HepG2 (cell line): ENCODE results near the gene CTNNA3. TPM values are rescaled to one million over a fixed set of nuclear protein-coding genes. Genes with fewer than 3 reads are reported as not detected.

Experiments
- ATAC-seq: fragments of 200-7000 bp; cut with Tn5 transposase; 3 replicates; pipeline ENCODE4 v1.9.1; 2020; ENCODE audit warnings: mild to moderate bottlenecking, moderate library complexity
- BruUV-seq: library from RNA; stranded (reverse); fragments of 400-500 nt; replicated peaks from 2 replicates; lab custom pipeline; 2021; lab: Mats Ljungman, UMichigan
- CTCF ChIA-PET: fragments of 300-600 bp; formaldehyde crosslinking; extraction: SDS; loops from one replicate; lab custom pipeline; 2021; ENCODE audit warnings: low total read pairs, inconsistent platforms, low intra/inter-chr PET ratio; lab: Yijun Ruan, JAX
- POLR2A ChIA-PET: fragments of 350-600 bp; sonication (Branson Sonifier 250); formaldehyde crosslinking; loops from one replicate; lab custom pipeline; 2020; ENCODE audit warnings: antibody characterized with exemption, inconsistent platforms; lab: Yijun Ruan, JAX
- DNase-seq: peaks from one replicate; pipeline ENCODE4 v3.0.0-alpha.2; 2015; ENCODE audit warnings: low spot score
- FAIRE-seq: peaks from 3 replicates; lab custom pipeline; 2011; peaks lifted over from hg19 to GRCh38; lab: Jason Lieb, UNC
- H2AFZ ChIP-seq: one replicate; pipeline ENCODE4 v1.6.1; 2011; ENCODE audit warnings: low read length, inconsistent platforms
- H3K27ac ChIP-seq: fragments of 300-600 bp; 3 replicates; pipeline ENCODE4 v1.8.0; 2011; ENCODE audit warnings: mixed run types, mild to moderate bottlenecking, mixed read lengths, low read length, inconsistent platforms; ENCODE audit not compliant: insufficient read depth; ENCODE audit errors: extremely low read length
- H3K27me3 ChIP-seq, 2 experiments: fragments of 200-600 bp in 1 of 2; 2 replicates in 1 of 2; 3 replicates in 1 of 2; pipeline versions ENCODE4 v1.6.0 to v1.8.0; 2011; ENCODE audit warnings: low read length in 2 of 2, mild to moderate bottlenecking in 2 of 2, moderate library complexity in 2 of 2, inconsistent platforms in 1 of 2; ENCODE audit not compliant: insufficient read depth in 2 of 2, control insufficient read depth in 1 of 2
- H3K36me3 ChIP-seq, 2 experiments: fragments of 200-600 bp in 1 of 2; replicated peaks in 1 of 2; 2 replicates in 1 of 2; 3 replicates in 1 of 2; pipeline versions ENCODE4 v1.5.1 to v1.8.0; 2011; ENCODE audit warnings: low read length in 2 of 2, inconsistent platforms in 1 of 2; ENCODE audit not compliant: insufficient read depth in 2 of 2, control insufficient read depth in 1 of 2
- H3K4me1 ChIP-seq: 2 replicates; pipeline ENCODE4 v1.5.1; 2012; ENCODE audit warnings: low read length, inconsistent platforms; ENCODE audit not compliant: insufficient read depth
- H3K4me2 ChIP-seq: 2 replicates; pipeline ENCODE4 v1.6.0; 2011; ENCODE audit warnings: low read depth, low read length, inconsistent platforms
- H3K4me3 ChIP-seq, 3 experiments: fragments of 200-600 bp in 1 of 3; sonication (generic), shearing (Covaris generic) in 1 of 3; replicated peaks in 1 of 3; 2 replicates each; pipeline ENCODE4 v1.5.1; 2011 to 2016; ENCODE audit warnings: low read length in 3 of 3, inconsistent platforms in 2 of 3, low read depth in 2 of 3, mild to moderate bottlenecking in 2 of 3, control low read depth in 1 of 3, mixed read lengths in 1 of 3; ENCODE audit not compliant: insufficient read depth in 1 of 3
- H3K79me2 ChIP-seq: one replicate; pipeline ENCODE4 v1.6.1; 2011; ENCODE audit warnings: low read length, inconsistent platforms; ENCODE audit not compliant: insufficient read depth
- H3K9ac ChIP-seq: 2 replicates; pipeline ENCODE4 v1.6.0; 2011; ENCODE audit warnings: mild to moderate bottlenecking, low read depth, low read length, inconsistent platforms; ENCODE audit not compliant: insufficient read depth
- H3K9me3 ChIP-seq: 2 replicates; pipeline ENCODE4 v1.5.1; 2012; ENCODE audit warnings: mild to moderate bottlenecking, low read length
- H4K20me1 ChIP-seq: 2 replicates; pipeline ENCODE4 v1.6.0; 2011; ENCODE audit warnings: inconsistent platforms, mild to moderate bottlenecking, low read length, moderate library complexity; ENCODE audit not compliant: insufficient read depth
- ARNTL ChIP-seq: sonication (generic); formaldehyde crosslinking; IDR thresholded peaks from 2 replicates; pipeline ENCODE4 v1.4.0; 2020; ENCODE audit warnings: mild to moderate bottlenecking, missing genetic modification reagents
- HMGA1 ChIP-seq: sonication (generic); formaldehyde crosslinking; conservative IDR thresholded peaks from 2 replicates; pipeline ENCODE4 v1.4.0; 2020; ENCODE audit warnings: missing genetic modification reagents
- KDM3A ChIP-seq: IDR thresholded peaks from 2 replicates; pipeline ENCODE4 v1.6.1; 2018; ENCODE audit warnings: low read depth, missing compliant biosample characterization
- KDM5B ChIP-seq: sonication (generic); formaldehyde crosslinking; IDR thresholded peaks from 2 replicates; pipeline ENCODE4 v1.4.0; 2020; ENCODE audit warnings: missing genetic modification reagents, mild to moderate bottlenecking, borderline replicate concordance
- SALL2 ChIP-seq: sonication (generic); formaldehyde crosslinking; IDR thresholded peaks from 2 replicates; pipeline ENCODE4 v1.8.1; 2023; ENCODE audit warnings: mild to moderate bottlenecking, missing genetic modification reagents, inconsistent platforms
- SIN3B ChIP-seq: fragments of 150-350 bp; IDR thresholded peaks from 2 replicates; pipeline ENCODE4 v1.6.1; 2014; ENCODE audit warnings: low read length
- ZBTB7B ChIP-seq: sonication (generic); formaldehyde crosslinking; IDR thresholded peaks from 2 replicates; pipeline ENCODE4 v1.4.0; 2020; ENCODE audit warnings: missing genetic modification reagents
- ZFP1 ChIP-seq: IDR thresholded peaks from 2 replicates; pipeline ENCODE4 v1.6.1; 2016
- ZFX ChIP-seq: sonication (generic); formaldehyde crosslinking; IDR thresholded peaks from 2 replicates; pipeline ENCODE4 v1.4.0; 2020; ENCODE audit warnings: mild to moderate bottlenecking, low read depth, missing genetic modification reagents, moderate library complexity
- ZKSCAN8 ChIP-seq: IDR thresholded peaks from 2 replicates; pipeline ENCODE4 v1.6.1; 2016; ENCODE audit warnings: borderline replicate concordance, missing genetic modification reagents, missing compliant biosample characterization
- ZNF12 ChIP-seq: sonication (generic); formaldehyde crosslinking; IDR thresholded peaks from 2 replicates; pipeline ENCODE4 v1.5.0; 2020; ENCODE audit warnings: missing genetic modification reagents
- ZNF446 ChIP-seq: sonication (generic); formaldehyde crosslinking; IDR thresholded peaks from 2 replicates; pipeline ENCODE4 v1.5.0; 2020; ENCODE audit warnings: mild to moderate bottlenecking, missing genetic modification reagents
- ZNF549 ChIP-seq: sonication (generic); formaldehyde crosslinking; IDR thresholded peaks from 2 replicates; pipeline ENCODE4 v1.5.0; 2020; ENCODE audit warnings: missing genetic modification reagents
- WGBS: methylation state at CpG from one replicate; pipeline ENCODE4 v1.1.6; 2017; ENCODE audit warnings: low lambda C conversion rate; 5-methylcytosine and 5-hydroxymethylcytosine counted together
- in situ Hi-C: cut with HindIII; loops from 2 replicates; pipeline ENCODE4 v1.10.0; 2017; ENCODE audit warnings: low pct_unique_long_range_greater_than_20kb; ENCODE audit not compliant: extremely low pct_ligation_motif_present
- intact Hi-C: fragments of 100-400 bp; cut with micrococcal nuclease; formaldehyde crosslinking; loops from one replicate; pipeline ENCODE4 v1.10.0; 2022; ENCODE audit not compliant: unreplicated experiment
- polyA plus RNA-seq, 8 experiments: library from polyadenylated mRNA; depleted of rRNA in 3 of 8; stranded (reverse) in 7 of 8; unstranded in 1 of 8; fragments of >200 nt; fragmentation: Illumina TruSeq in 4 of 8; extraction: Trizol in 4 of 8; gene quantifications; 2 replicates each; pipeline versions ENCODE4 v1.2.1 to v1.2.3, GENCODE V29; 2011 to 2016; ENCODE audit warnings: low read depth in 4 of 8, missing spikeins in 1 of 8, mixed read lengths in 1 of 8; ENCODE audit not compliant: insufficient read depth in 1 of 8
- total RNA-seq, 5 experiments: library from RNA; depleted of rRNA; stranded (reverse); fragments of >200 nt; fragmentation: Illumina TruSeq; extraction: Trizol; gene quantifications; 2 replicates each; pipeline ENCODE4 v1.2.3, GENCODE V29; 2016; ENCODE audit warnings: low read depth in 1 of 5
- TF ChIP-seq, protein P1 (sequence below): sonication (generic); formaldehyde crosslinking; IDR thresholded peaks from 2 replicates; pipeline ENCODE4 v1.8.0; 2022; ENCODE audit warnings: mild to moderate bottlenecking, missing genetic modification reagents, moderate library complexity
- TF ChIP-seq, protein P2 (sequence below): sonication (generic); formaldehyde crosslinking; IDR thresholded peaks from 2 replicates; pipeline ENCODE4 v1.4.0; 2020; ENCODE audit warnings: missing genetic modification reagents
- TF ChIP-seq, protein P3 (sequence below): sonication (generic); formaldehyde crosslinking; IDR thresholded peaks from 2 replicates; pipeline ENCODE4 v1.4.0; 2020; ENCODE audit warnings: mild to moderate bottlenecking, missing genetic modification reagents, borderline replicate concordance

The CTNNA3 gene
- total and polyA plus RNA-seq, 2 of the 13 experiments (the other 11 are each of a cell fraction or from before 2014, with no cell fraction given), result not detected

DNA sequence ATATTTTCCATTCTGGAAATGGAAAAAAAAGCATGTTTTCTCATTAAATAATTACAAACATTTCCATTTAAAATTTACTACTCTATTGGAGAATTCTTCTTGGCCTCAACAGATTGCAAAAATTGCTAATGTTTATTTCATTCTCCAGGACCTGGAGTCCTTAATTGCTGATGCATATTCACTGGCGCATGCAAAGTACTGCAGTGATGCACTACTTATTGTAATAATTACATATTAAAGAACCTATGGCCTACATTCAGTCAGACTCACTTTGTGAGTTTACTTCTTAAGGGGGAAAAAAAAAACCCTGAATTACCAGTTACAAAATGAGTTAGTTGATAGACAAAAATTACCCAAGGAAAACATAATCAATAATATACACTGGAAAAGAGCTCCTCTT lies 1161.1 kb downstream of the CTNNA3 start (continued):
- TF ChIP-seq ZBTB7B (CRISPR knock-in tag) (no peak), ZFX (CRISPR knock-in tag) (no peak), SIN3B (no peak), ARNTL (CRISPR knock-in tag) (no peak)
- TF ChIP-seq, protein P1, sequence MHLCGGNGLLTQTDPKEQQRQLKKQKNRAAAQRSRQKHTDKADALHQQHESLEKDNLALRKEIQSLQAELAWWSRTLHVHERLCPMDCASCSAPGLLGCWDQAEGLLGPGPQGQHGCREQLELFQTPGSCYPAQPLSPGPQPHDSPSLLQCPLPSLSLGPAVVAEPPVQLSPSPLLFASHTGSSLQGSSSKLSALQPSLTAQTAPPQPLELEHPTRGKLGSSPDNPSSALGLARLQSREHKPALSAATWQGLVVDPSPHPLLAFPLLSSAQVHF (CRISPR knock-in tag), result no peak

DNA sequence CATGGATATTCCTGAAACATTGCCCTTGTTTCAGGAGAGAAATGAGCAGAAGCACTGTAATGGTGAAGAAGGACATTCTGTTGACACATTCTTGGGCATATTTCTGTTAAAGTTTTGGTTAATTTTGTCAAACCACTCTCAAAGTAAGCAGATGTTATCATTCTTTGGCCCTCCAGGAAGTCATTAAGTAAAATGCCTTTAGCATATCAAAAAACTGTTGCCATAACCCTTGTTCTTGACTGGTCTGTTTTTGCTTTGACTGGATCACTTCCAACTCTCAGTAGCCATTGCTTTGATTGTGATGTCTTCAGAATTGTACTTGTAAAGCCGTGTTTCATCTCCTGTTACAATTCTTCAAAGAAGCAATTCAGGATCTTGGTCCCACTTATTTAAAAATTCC lies 1174.5 kb downstream of the CTNNA3 start:
- no peak for DNase-seq
- H3K4me2 ChIP-seq, result no peak overlapping the region
- FAIRE-seq, result no peak
- no peak overlapping the region for H3K4me3 ChIP-seq
- no peaks in the 10 kb centered on the region for H3K27me3 ChIP-seq
- no peak overlapping the region for H3K9ac ChIP-seq
- ChIA-PET CTCF (no interaction called here), POLR2A (no interaction called here)
- no peak for ATAC-seq
- no peak overlapping the region for H3K27ac ChIP-seq
- 0% methylated on average over 1 of the region's 1 CpG for WGBS
- no peaks in the 10 kb centered on the region for H4K20me1 ChIP-seq
- intact Hi-C loops (no loop called here), in situ Hi-C loops (no loop called here)
- no peaks in the 10 kb centered on the region for H3K36me3 ChIP-seq
- BruUV-seq, result no TSS peak
- H3K79me2 ChIP-seq, result no peaks in the 10 kb centered on the region
- no peak overlapping the region for H2AFZ ChIP-seq
- no peaks in the 10 kb centered on the region for H3K4me1 ChIP-seq
- peaks cover 13% of the 10 kb centered on the region; the same call in 1 of the 2 replicates for H3K9me3 ChIP-seq
- TF ChIP-seq ZNF446 (CRISPR knock-in tag), result no peak
- TF ChIP-seq, protein P2, sequence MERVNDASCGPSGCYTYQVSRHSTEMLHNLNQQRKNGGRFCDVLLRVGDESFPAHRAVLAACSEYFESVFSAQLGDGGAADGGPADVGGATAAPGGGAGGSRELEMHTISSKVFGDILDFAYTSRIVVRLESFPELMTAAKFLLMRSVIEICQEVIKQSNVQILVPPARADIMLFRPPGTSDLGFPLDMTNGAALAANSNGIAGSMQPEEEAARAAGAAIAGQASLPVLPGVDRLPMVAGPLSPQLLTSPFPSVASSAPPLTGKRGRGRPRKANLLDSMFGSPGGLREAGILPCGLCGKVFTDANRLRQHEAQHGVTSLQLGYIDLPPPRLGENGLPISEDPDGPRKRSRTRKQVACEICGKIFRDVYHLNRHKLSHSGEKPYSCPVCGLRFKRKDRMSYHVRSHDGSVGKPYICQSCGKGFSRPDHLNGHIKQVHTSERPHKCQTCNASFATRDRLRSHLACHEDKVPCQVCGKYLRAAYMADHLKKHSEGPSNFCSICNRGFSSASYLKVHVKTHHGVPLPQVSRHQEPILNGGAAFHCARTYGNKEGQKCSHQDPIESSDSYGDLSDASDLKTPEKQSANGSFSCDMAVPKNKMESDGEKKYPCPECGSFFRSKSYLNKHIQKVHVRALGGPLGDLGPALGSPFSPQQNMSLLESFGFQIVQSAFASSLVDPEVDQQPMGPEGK, result no peak
- no peak for TF ChIP-seq HMGA1
- TF ChIP-seq, protein P3, sequence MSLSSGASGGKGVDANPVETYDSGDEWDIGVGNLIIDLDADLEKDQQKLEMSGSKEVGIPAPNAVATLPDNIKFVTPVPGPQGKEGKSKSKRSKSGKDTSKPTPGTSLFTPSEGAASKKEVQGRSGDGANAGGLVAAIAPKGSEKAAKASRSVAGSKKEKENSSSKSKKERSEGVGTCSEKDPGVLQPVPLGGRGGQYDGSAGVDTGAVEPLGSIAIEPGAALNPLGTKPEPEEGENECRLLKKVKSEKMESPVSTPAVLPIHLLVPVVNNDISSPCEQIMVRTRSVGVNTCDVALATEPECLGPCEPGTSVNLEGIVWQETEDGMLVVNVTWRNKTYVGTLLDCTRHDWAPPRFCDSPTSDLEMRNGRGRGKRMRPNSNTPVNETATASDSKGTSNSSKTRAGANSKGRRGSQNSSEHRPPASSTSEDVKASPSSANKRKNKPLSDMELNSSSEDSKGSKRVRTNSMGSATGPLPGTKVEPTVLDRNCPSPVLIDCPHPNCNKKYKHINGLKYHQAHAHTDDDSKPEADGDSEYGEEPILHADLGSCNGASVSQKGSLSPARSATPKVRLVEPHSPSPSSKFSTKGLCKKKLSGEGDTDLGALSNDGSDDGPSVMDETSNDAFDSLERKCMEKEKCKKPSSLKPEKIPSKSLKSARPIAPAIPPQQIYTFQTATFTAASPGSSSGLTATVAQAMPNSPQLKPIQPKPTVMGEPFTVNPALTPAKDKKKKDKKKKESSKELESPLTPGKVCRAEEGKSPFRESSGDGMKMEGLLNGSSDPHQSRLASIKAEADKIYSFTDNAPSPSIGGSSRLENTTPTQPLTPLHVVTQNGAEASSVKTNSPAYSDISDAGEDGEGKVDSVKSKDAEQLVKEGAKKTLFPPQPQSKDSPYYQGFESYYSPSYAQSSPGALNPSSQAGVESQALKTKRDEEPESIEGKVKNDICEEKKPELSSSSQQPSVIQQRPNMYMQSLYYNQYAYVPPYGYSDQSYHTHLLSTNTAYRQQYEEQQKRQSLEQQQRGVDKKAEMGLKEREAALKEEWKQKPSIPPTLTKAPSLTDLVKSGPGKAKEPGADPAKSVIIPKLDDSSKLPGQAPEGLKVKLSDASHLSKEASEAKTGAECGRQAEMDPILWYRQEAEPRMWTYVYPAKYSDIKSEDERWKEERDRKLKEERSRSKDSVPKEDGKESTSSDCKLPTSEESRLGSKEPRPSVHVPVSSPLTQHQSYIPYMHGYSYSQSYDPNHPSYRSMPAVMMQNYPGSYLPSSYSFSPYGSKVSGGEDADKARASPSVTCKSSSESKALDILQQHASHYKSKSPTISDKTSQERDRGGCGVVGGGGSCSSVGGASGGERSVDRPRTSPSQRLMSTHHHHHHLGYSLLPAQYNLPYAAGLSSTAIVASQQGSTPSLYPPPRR (CRISPR knock-in tag), result no peak
- no peak for TF ChIP-seq KDM5B
- no peak for TF ChIP-seq ZNF12 (CRISPR knock-in tag)
- TF ChIP-seq ZFP1, result no peak
- no peak for TF ChIP-seq KDM3A (CRISPR knock-in tag)
- no peak for TF ChIP-seq ZNF549
- TF ChIP-seq, protein P1 (CRISPR knock-in tag), result no peak
- no peak for TF ChIP-seq SALL2
- no peak for TF ChIP-seq ZKSCAN8
